SW480 (cell line): ENCODE measurements around the gene SMIM36.
"Not testable (repeated sequence)": the region's sequence is repeated elsewhere in the genome, so short reads cannot be mapped to it uniquely, and the experiment has no call there.

ENCODE experiments used
- DNase-seq: peaks from one replicate; pipeline ENCODE4 v3.0.0-alpha.2; 2016; ENCODE audit warnings: low spot score

SMIM36 gene

DNA sequence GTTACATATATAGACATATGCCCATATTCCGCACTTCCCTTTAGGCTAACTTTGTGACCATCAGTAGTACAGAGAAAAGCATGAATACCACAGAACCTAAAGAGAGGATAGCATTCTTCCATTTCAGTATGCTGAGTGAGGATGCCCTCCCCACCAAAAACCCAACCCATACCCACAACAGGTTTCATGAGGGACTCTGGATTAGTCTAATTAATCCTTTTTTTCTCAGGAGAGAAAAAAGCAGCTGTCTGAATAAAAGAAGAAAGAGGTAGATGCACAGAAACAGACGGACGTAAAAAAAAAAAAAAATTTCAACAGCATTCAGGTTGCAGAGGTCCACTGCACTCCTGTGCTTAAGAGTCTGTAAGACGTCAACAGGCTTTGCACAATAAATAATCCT lies 96.3 kb downstream of the SMIM36 start:
- no peak for DNase-seq

DNA sequence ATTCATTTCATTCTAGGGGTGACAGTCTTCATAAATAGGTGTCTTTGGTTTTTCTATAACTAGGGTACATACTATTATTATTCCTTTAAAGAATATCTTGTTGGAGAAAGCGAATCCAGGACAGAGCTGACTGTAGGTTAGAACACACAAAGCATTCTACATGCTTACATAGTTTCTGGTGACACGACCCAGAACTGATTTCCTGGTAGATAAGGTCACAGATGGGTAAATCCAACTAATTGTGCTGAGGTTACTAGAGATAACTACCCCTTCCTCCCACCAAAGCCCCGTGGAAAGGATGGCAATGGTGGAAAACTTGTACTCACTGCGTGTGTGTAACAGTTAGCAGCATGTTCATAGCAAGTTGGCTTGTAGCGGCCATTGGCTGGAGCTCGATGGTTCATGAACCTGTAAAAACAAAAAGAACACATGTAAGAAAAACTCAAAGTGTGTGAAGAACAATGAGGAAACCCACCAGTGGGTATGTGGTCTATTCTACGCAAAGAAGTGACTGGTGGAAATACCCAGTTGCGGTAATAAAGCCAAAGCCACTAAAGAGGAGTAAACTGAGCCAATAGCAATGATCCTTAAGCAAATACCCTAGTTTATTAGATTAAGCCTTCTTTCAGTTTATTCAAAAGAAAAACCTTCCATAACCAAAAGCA lies 97.3 kb downstream of the SMIM36 start:
- DNase-seq, result no peak

GRCh38 chr17:55411463-55411855 lies 99.8 kb downstream of the SMIM36 start:
- DNase-seq, result no peak

DNA sequence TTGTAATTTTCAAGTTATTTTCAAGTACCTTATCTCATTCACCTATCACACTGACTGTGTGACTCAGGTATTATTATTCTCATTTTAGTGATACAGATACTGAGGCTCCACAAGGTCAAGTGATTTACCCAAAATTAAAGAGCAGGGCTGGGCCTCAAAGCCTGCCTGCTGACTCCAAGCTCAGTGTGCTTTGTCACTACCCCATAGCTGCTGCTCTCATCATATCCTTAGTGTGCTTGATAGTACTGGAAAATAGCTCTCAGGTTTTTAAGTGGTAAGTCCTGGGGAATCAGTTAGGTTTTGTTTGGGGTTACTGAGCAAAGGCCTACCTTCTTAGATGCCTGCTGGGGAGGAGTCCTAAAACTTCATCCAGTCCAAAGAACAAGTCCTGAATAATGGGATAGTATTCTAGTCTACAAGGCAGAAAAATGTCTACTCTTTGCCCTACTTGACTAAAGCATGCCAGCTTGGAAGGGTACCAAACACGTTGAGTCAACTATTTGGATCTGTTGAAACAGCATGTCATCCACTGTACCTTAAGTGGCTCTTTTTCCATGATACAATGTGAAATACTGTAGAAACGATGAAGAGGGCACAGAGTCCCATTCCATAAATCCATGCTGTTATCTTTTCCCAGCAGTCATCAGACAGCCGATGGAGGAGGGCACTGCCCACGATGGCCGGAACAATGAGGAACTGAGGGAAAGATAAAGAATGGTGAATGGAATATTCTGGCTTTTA lies 100.4 kb downstream of the SMIM36 start:
- DNase-seq, result no peak

DNA sequence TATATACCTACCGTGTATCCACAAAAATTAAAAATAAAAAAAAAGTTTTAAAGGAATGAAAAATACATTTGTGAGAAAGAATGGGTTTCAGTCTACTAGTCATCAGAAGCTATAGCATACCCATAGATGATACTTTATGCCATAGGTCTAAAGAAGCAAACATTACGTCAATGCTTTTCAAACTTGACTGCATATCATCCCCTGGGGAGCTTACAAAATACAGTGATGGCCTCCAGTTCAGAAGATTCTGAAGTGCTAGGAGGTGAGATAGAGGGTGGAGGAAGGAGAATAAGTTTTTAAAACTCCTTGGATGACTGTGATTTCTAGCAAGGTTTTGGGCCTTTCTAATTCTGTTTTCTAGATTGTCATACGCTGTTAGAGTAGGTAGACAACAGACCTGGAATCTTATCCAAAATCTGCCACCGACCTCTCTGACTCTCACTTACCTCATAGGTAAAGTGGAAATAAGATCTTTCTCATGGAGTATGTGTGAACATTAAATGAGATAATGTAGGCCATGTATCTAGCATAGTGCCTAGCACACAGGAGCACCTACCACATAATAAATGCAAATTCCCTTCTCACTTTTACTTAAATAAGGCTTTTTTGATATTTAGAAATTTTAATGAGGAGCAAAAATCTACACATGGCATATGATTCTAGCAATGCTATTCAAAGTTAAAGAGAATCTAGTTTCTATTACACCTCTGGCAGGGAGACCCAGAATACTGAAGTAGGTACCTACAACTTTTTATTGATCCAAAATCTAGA lies 102.0 kb downstream of the SMIM36 start:
- DNase-seq, result no peak

DNA sequence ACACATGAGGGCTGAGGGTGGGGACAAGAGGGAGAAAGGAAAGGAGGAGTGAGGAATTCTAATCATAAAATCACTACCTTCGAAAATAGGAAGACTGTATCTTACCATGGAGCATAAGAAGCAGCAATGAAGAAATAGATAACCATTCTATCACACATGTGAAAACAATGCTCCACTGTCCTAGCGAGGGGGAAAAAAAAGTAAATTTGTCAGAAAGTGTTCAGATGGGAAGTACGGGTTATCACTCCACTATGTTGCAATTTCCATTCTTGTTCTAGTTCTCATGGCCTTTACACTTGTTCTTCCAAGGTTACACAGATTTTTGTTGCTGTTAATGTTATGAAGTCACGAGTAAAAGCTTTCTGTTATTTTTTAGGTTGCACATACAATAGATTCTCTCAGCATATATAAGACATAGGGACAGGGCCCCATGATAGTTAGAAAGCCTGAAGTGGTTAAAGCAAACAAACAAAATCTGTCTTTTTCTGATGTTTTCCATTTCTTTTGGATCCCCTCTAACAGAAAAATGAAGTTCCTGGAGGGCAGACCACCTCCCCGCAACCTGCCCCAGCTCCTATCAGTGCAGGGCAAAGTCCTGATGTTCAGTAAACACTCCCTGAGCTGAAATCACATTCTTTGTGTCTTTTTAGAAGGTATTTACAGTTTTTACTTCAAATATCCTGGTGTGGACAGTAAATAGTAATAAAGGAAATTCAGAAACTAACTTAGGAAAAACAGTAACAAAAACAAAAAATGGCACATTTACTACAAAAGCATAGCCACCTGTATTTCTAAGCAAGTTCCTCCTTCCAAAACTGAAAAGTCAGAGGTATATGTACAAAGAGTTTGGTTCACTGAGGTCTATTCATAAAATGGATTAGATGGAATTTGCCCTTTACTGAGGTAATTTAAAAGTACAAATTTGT lies 103.3 kb downstream of the SMIM36 start:
- DNase-seq, result no peak

DNA sequence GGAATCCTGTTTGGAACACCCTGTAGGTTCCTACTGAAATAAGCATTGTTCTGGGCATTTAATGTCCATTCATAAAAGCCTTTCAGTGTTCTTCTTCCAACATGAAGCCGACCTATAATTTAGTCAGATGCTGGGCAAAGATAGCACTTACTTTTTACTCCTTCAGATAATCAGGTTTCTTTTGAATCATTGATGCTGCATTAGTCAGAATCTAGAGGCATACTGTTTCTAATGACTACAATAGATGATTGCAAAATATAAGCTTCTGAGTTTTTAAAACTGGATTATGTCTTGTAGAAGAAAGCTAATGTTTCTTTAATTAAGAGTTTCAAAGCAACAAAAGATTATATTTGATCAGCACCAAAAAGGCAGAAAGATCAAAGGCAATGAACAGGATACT lies 105.7 kb downstream of the SMIM36 start:
- DNase-seq, result no peak

DNA sequence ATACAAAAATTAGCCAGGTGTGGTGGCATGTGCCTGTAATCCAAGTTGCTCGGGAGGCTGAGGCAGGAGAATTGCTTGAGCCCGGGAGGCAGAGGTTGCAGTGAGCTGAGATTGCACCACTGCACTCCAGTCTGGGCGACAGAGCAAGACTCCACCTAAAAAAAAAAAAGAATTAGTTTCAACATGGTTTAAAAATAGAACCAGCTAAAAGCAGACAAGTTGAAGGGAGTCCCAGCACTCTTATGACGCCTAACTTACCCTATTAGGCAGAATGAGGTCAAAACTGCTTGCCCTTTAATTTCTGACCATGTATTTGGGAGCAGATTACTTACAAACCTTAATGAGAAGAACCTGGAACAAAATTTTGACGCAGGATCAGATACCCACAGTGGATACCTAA lies 107.1 kb downstream of the SMIM36 start:
- not testable (repeated sequence) for DNase-seq

GRCh38 chr17:55402374-55402773 lies 108.9 kb downstream of the SMIM36 start:
- DNase-seq, result no peak
